ENCODE measurements around the gene ANKRD30A.

Gene ANKRD30A

GRCh38 chr10:37125921-37126320, 523 bp downstream of the ANKRD30A start:
- no peak overlapping the region for H3K27ac ChIP-seq

DNA sequence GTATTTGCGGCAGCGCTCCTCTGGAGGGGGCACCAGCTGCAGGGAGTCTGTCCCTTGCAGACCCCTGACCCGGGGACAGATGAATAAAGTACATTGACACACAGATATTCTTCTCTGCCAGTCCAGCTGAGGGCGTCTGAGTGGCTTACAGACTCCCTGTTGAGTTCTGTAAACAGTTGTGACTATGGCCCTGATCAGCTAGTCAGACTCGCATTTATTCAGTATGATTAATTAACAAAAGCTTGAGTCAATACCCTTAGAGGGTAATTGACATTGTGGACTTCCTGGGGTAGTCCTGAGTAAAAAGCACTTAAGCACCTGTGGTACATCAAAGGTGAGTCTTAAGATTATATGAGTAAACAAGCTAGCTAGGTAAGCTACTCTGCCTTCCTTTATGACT, 21.0 kb downstream of the ANKRD30A start:
- H3K27ac ChIP-seq = peak overlapping the region; percentile 73

More at GRCh38 chr10:37125921-37126320, 523 bp downstream of the ANKRD30A start:
- TF ChIP-seq, protein P1, sequence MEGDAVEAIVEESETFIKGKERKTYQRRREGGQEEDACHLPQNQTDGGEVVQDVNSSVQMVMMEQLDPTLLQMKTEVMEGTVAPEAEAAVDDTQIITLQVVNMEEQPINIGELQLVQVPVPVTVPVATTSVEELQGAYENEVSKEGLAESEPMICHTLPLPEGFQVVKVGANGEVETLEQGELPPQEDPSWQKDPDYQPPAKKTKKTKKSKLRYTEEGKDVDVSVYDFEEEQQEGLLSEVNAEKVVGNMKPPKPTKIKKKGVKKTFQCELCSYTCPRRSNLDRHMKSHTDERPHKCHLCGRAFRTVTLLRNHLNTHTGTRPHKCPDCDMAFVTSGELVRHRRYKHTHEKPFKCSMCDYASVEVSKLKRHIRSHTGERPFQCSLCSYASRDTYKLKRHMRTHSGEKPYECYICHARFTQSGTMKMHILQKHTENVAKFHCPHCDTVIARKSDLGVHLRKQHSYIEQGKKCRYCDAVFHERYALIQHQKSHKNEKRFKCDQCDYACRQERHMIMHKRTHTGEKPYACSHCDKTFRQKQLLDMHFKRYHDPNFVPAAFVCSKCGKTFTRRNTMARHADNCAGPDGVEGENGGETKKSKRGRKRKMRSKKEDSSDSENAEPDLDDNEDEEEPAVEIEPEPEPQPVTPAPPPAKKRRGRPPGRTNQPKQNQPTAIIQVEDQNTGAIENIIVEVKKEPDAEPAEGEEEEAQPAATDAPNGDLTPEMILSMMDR (IDR thresholded peaks at IDR 0.05) = no peak
- TF ChIP-seq ZFX (IDR thresholded peaks at IDR 0.05; ENCODE audit: borderline replicate concordance) = no peak

GRCh38 chr10:37162430-37162829, 37.0 kb downstream of the ANKRD30A start:
- peak overlapping the region; percentile 75 for H3K27ac ChIP-seq

More for the DNA sequence above, 21.0 kb downstream of the ANKRD30A start:
- TF ChIP-seq ZFX (IDR thresholded peaks at IDR 0.05; ENCODE audit: borderline replicate concordance) = no peak
- TF ChIP-seq, protein P1 (IDR thresholded peaks at IDR 0.05) = peak; percentile 54

GRCh38 chr10:37171945-37172344, 46.5 kb downstream of the ANKRD30A start:
- peak overlapping the region; percentile 86 for H3K27ac ChIP-seq

DNA sequence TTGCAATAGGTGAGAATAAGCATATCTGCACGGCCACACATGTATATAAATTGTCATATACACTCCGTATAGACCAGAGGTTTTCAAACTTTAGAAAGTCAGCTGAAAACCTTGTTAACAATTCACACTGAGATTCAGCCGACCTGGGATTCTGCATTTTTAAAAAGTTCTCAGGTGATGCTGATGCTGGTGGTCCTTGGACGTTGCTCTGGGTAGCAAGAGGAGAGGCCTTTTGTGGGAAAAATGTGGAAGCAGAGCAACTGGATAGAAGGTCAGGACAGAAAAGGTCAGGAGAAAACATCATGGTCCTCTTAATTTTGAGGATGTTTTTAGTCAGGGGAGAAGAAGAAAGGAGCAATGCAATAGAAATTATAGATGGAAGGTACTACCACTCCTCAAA, 52.9 kb downstream of the ANKRD30A start:
- H3K27ac ChIP-seq = peak overlapping the region; percentile 28

- peak overlapping the region; percentile 59; the same call in 1 of the 2 replicates for H3K27ac ChIP-seq
Observed at GRCh38 chr10:37182719-37183118, 57.3 kb downstream of the ANKRD30A start.

DNA sequence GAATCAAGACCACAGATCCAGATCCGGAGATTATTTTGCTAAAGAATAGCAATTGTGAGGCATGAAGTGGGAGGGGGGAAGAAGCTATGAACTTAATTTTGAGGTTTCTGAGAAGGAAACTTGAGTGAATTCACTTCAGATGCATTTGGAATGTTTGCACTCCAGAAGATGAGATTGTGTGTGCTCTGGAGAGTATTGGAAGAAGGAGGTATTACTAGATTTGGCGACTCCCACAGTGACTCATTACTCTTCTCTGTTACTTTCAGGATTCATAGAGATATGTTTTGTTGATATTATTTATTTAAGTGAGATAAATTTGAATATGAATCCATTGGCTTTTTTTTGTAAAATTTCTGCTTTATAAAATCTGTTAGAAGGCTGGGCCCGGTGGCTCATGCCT, 80.7 kb downstream of the ANKRD30A start:
- no peak overlapping the region for H3K27ac ChIP-seq
- TF ChIP-seq, protein P1 (IDR thresholded peaks at IDR 0.05) = no peak
- no peak for TF ChIP-seq ZFX (IDR thresholded peaks at IDR 0.05; ENCODE audit: borderline replicate concordance)

- TF ChIP-seq, protein P1 (IDR thresholded peaks at IDR 0.05) = no peak
- TF ChIP-seq ZFX (IDR thresholded peaks at IDR 0.05; ENCODE audit: borderline replicate concordance) = no peak
- H3K27ac ChIP-seq = peak overlapping the region; percentile 14
Observed at GRCh38 chr10:37220866-37221265, 95.5 kb downstream of the ANKRD30A start.

DNA sequence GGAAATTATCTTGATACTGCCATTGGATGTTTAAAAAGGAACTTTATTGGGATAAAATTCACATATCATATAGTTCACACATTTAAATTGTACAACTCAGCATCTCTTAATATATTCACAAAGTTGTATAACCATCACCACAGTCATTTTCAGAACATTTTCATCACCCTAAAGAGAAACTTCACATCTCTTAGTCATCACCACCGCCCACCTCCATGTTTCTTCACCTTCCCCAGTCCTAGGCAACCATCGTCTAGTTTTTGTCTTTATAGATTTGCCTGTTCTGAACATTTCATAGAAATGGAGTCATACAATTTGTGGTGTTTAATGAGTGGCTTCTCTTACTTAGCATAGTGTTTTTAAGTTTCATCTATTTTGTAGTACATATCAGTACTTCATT, 96.6 kb downstream of the ANKRD30A start:
- no peak overlapping the region for H3K27ac ChIP-seq
- TF ChIP-seq, protein P1 (IDR thresholded peaks at IDR 0.05) = no peak
- TF ChIP-seq ZFX (IDR thresholded peaks at IDR 0.05; ENCODE audit: borderline replicate concordance) = no peak

DNA sequence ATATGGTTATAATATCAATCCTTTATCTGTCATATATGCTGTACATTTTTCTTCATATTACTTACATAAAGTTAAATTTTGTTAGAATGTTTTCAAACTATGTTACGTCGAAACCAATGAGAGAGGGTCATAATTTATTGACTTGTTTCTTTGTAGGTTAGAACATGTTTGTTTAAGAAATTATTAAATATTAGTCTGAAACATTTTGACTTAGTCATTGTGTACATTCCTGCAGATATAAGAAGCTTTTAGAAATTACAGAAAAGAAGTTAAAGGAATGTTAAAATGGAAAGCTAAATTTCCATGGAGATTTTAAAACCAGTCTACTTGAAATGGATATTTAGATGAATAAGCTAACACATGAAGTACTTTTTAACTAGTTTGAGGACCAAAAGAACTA, 99.8 kb downstream of the ANKRD30A start:
- no peak overlapping the region for H3K27ac ChIP-seq
- TF ChIP-seq, protein P1 (IDR thresholded peaks at IDR 0.05) = no peak
- TF ChIP-seq ZFX (IDR thresholded peaks at IDR 0.05; ENCODE audit: borderline replicate concordance) = no peak
